HL-60 (cell line): Measurements from ENCODE around the gene MAP10.

Experiments
- DNase-seq, 2 experiments: peaks; one replicate each; pipeline ENCODE4 v3.0.0-alpha.2; 2010 to 2020; ENCODE audit warnings: low read depth in 1 of 2, low spot score in 1 of 2
- H3K27ac ChIP-seq: fragments of 250-450 bp; sonication (Bioruptor Pico); replicated peaks from 2 replicates; pipeline ENCODE4 v1.5.1; 2020; ENCODE audit warnings: mild to moderate bottlenecking, moderate library complexity
- H3K27me3 ChIP-seq: fragments of 250-450 bp; sonication (Bioruptor Pico); 2 replicates; pipeline ENCODE4 v1.5.1; 2021; ENCODE audit warnings: mild to moderate bottlenecking, moderate library complexity; ENCODE audit not compliant: insufficient read depth, poor library complexity, severe bottlenecking
- H3K4me3 ChIP-seq: replicated peaks from 2 replicates; pipeline ENCODE4 v1.5.1; 2011; ENCODE audit warnings: mild to moderate bottlenecking, control low read depth, low read length; ENCODE audit not compliant: insufficient read depth
- GABPA ChIP-seq: IDR thresholded peaks from 2 replicates; pipeline ENCODE4 v1.6.1; 2012; ENCODE audit warnings: low read depth
- POLR2AphosphoS5 ChIP-seq: IDR thresholded peaks from 2 replicates; pipeline ENCODE4 v1.6.1; 2012; ENCODE audit warnings: low read depth
- SPI1 ChIP-seq: IDR thresholded peaks from 2 replicates; pipeline ENCODE4 v1.6.1; 2012; ENCODE audit warnings: low read depth, mild to moderate bottlenecking, borderline replicate concordance
- TF ChIP-seq, protein P1 (sequence below): IDR thresholded peaks from one replicate; pipeline ENCODE4 v1.5.1; 2011; ENCODE audit warnings: low read length, control low read depth, inconsistent platforms; ENCODE audit not compliant: insufficient read depth
- TF ChIP-seq, protein P2 (sequence below): IDR thresholded peaks from 2 replicates; pipeline ENCODE4 v1.6.1; 2012; ENCODE audit warnings: low read depth; ENCODE audit not compliant: insufficient replicate concordance

The MAP10 gene

DNA sequence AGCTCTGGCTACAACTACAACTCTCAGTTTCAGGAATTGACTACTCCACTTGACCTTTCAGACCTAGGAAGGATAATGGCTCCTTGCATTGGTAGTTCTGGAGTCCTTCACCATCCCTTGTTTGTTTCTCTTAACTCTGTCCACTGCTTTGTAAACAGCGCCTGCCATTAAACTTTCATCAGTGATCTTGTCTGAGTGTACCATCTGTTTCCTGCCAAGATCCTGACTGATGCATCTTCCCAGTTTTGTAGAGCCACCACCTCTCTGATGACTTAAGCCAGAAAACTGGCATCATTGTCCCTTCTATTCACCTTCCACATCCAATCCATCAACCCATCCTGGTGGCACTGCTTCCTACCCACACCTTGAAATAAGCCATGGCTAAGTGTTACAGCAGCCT, 15.2 kb downstream of the MAP10 start:
- Histone ChIP-seq H3K27me3 (no peaks in the 10 kb centered on the region), H3K4me3 (no peak overlapping the region), H3K27ac (no peak overlapping the region)
- no peak for DNase-seq
- TF ChIP-seq, protein P1, sequence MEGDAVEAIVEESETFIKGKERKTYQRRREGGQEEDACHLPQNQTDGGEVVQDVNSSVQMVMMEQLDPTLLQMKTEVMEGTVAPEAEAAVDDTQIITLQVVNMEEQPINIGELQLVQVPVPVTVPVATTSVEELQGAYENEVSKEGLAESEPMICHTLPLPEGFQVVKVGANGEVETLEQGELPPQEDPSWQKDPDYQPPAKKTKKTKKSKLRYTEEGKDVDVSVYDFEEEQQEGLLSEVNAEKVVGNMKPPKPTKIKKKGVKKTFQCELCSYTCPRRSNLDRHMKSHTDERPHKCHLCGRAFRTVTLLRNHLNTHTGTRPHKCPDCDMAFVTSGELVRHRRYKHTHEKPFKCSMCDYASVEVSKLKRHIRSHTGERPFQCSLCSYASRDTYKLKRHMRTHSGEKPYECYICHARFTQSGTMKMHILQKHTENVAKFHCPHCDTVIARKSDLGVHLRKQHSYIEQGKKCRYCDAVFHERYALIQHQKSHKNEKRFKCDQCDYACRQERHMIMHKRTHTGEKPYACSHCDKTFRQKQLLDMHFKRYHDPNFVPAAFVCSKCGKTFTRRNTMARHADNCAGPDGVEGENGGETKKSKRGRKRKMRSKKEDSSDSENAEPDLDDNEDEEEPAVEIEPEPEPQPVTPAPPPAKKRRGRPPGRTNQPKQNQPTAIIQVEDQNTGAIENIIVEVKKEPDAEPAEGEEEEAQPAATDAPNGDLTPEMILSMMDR, result no peak

DNA sequence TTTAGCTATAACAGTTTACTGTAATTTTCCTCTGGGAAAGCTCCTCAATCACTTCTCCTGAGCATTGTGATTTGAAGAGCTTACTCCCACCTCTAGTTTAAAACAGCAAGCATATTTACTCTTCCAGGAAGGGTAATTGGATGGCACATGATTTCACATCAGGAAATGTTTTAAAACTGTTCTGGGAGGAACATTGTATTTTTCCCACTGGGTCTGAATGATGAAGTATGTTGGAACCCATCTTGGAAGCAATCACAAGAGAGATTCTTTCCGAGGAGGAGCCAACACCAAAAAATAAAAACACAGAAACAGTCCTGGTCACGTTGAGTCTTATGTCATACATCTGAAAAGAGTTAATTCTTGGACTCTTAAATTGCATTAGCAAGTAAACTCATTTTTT, 17.3 kb downstream of the MAP10 start:
- no peak for DNase-seq
- H3K4me3 ChIP-seq, result no peak overlapping the region
- H3K27ac ChIP-seq, result no peak overlapping the region
- H3K27me3 ChIP-seq, result no peaks in the 10 kb centered on the region
- TF ChIP-seq, protein P2, sequence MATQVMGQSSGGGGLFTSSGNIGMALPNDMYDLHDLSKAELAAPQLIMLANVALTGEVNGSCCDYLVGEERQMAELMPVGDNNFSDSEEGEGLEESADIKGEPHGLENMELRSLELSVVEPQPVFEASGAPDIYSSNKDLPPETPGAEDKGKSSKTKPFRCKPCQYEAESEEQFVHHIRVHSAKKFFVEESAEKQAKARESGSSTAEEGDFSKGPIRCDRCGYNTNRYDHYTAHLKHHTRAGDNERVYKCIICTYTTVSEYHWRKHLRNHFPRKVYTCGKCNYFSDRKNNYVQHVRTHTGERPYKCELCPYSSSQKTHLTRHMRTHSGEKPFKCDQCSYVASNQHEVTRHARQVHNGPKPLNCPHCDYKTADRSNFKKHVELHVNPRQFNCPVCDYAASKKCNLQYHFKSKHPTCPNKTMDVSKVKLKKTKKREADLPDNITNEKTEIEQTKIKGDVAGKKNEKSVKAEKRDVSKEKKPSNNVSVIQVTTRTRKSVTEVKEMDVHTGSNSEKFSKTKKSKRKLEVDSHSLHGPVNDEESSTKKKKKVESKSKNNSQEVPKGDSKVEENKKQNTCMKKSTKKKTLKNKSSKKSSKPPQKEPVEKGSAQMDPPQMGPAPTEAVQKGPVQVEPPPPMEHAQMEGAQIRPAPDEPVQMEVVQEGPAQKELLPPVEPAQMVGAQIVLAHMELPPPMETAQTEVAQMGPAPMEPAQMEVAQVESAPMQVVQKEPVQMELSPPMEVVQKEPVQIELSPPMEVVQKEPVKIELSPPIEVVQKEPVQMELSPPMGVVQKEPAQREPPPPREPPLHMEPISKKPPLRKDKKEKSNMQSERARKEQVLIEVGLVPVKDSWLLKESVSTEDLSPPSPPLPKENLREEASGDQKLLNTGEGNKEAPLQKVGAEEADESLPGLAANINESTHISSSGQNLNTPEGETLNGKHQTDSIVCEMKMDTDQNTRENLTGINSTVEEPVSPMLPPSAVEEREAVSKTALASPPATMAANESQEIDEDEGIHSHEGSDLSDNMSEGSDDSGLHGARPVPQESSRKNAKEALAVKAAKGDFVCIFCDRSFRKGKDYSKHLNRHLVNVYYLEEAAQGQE, result no peak
- no peak for TF ChIP-seq GABPA
- TF ChIP-seq, protein P1, result no peak

DNA sequence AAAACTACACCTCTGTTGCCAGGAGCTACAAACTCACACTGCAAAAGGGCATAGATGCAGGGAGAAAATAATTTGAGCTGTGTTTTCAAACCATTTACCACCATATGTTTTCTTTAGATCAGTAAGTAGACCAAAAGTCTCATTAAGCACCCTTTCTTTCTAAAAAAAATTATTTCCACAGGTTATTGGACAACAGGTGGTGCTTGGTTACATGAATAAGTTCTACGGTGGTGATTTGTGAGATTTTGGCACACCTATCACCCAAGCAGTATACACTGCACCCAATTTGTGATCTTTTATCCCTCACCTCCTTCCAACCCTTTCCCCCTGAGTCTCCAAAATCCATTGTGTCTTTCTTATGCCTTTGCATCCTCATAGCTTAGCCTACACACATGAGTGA, 21.1 kb downstream of the MAP10 start:
- TF ChIP-seq, protein P2, result no peak
- no peak for TF ChIP-seq SPI1
- no peak for TF ChIP-seq POLR2AphosphoS5
- TF ChIP-seq GABPA, result no peak
- TF ChIP-seq, protein P1, result no peak
- Histone ChIP-seq H3K27me3 (no peaks in the 10 kb centered on the region), H3K4me3 (no peak overlapping the region), H3K27ac (no peak overlapping the region)
- DNase-seq, result no peak

DNA sequence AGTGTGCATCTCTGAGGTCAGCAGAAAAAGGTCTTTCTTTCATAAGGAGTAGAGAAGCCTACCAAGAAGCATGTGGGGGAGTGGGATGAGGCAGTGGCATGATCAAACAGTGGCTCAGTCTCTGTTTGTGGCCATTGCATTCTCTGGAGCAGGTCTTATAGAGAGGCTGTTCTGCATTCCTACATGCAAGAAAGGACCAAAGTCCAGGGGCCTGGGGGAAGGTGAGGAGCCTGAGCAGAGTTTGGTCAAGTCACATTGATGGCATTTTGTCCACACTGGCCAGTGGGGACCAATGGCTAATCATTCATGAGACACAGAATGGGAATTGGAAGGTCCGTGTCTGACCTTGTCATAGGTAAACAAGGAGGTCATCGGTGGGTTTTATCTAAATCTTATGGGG, 25.4 kb downstream of the MAP10 start:
- Histone ChIP-seq H3K27ac (no peak overlapping the region), H3K27me3 (no peaks in the 10 kb centered on the region), H3K4me3 (no peak overlapping the region)
- no peak for DNase-seq
- no peak for TF ChIP-seq SPI1
- no peak for TF ChIP-seq POLR2AphosphoS5
- TF ChIP-seq, protein P1, result no peak
- no peak for TF ChIP-seq GABPA
- TF ChIP-seq, protein P2, result no peak
